PFSK-1 (cell line): ENCODE results near the gene SEC14L3.

Experiments
- FOXP2 ChIP-seq: optimal IDR thresholded peaks from 2 replicates; pipeline ENCODE3; 2011; ENCODE audit warnings: borderline replicate concordance, control low read depth, inconsistent platforms; ENCODE audit not compliant: insufficient read depth; ENCODE audit errors: extremely low read length, extremely low read depth
- POLR2AphosphoS5 ChIP-seq: IDR thresholded peaks from 2 replicates; pipeline ENCODE4 v1.6.1; 2012; ENCODE audit warnings: low read depth, mild to moderate bottlenecking, control low read depth, low read length, moderate library complexity
- REST ChIP-seq, 2 experiments: IDR thresholded peaks; 2 replicates each; pipeline versions ENCODE4 v1.6.1 to v1.8.0; 2011 to 2012; ENCODE audit warnings: low read depth in 2 of 2, low read length in 2 of 2, control low read depth in 1 of 2, inconsistent platforms in 1 of 2, mild to moderate bottlenecking in 1 of 2, moderate library complexity in 1 of 2; ENCODE audit not compliant: insufficient read depth in 1 of 2
- SIN3A ChIP-seq: IDR thresholded peaks from 2 replicates; pipeline ENCODE4 v1.6.1; 2012; ENCODE audit warnings: mild to moderate bottlenecking, low read length, moderate library complexity, borderline replicate concordance; ENCODE audit not compliant: insufficient read depth
- TAF1 ChIP-seq: IDR thresholded peaks from 2 replicates; pipeline ENCODE4 v1.6.1; 2012; ENCODE audit warnings: low read length, control low read depth, borderline replicate concordance; ENCODE audit not compliant: insufficient read depth

The SEC14L3 gene

GRCh38 chr22:30474121-30474520 lies 2.3 kb upstream of the SEC14L3 start:
- TF ChIP-seq POLR2AphosphoS5, result no peak
- no peak for TF ChIP-seq FOXP2
- no peak for TF ChIP-seq REST (IDR thresholded peaks at IDR 0.05; ENCODE audit: insufficient read depth in 1 of 2, low read depth in 2 of 2, low read length in 2 of 2)
- TF ChIP-seq TAF1, result no peak
- no peak for TF ChIP-seq SIN3A

- TF ChIP-seq REST (IDR thresholded peaks at IDR 0.05; ENCODE audit: insufficient read depth in 1 of 2, low read depth in 2 of 2, low read length in 2 of 2) (no peak), SIN3A (no peak), POLR2AphosphoS5 (no peak), FOXP2 (no peak), TAF1 (no peak)
Measured at GRCh38 chr22:30472994-30473720, 1.3 kb upstream of the SEC14L3 start.

GRCh38 chr22:30470655-30471054 lies 1.2 kb downstream of the SEC14L3 start:
- TF ChIP-seq REST (IDR thresholded peaks at IDR 0.05; ENCODE audit: insufficient read depth in 1 of 2, low read depth in 2 of 2, low read length in 2 of 2) (no peak), POLR2AphosphoS5 (no peak), FOXP2 (no peak), TAF1 (no peak), SIN3A (no peak)

GRCh38 chr22:30469165-30469564 lies 2.7 kb downstream of the SEC14L3 start:
- TF ChIP-seq FOXP2 (no peak), POLR2AphosphoS5 (no peak), TAF1 (no peak), SIN3A (no peak), REST (IDR thresholded peaks at IDR 0.05; ENCODE audit: insufficient read depth in 1 of 2, low read depth in 2 of 2, low read length in 2 of 2) (no peak)

- no peak for TF ChIP-seq TAF1
- TF ChIP-seq REST (IDR thresholded peaks at IDR 0.05; ENCODE audit: insufficient read depth in 1 of 2, low read depth in 2 of 2, low read length in 2 of 2), result no peak
- no peak for TF ChIP-seq FOXP2
- TF ChIP-seq POLR2AphosphoS5, result no peak
- no peak for TF ChIP-seq SIN3A
Measured at GRCh38 chr22:30460147-30460546, 11.7 kb downstream of the SEC14L3 start.
